ENCODE measurements around the gene SHISA9. TPM values are rescaled to one million over a fixed set of nuclear protein-coding genes. Genes with fewer than 3 reads are reported as not detected.
A peak's percentile ranks its signal among the peaks of the same experiment; 100 is the strongest.

Gene SHISA9
- total and polyA plus RNA-seq, 4 donors: under 0.01 to 0.08 (median 0.07) TPM; not detected in 1

GRCh38 chr16:13245713-13246377 is 344.4 kb downstream of the SHISA9 start (continued):
- TF ChIP-seq REST (IDR thresholded peaks at IDR 0.05) (peak; percentile 14), FOXA1 (IDR thresholded peaks at IDR 0.05) (peak; percentile 99), YY1 (IDR thresholded peaks at IDR 0.05) (peak; percentile 75), EGR1 (IDR thresholded peaks at IDR 0.05; ENCODE audit: low read depth in 2 of 2) (no peak), FOXA2 (IDR thresholded peaks at IDR 0.05) (peak; percentile 100), GABPA (IDR thresholded peaks at IDR 0.05 in 1 of 2, conservative IDR thresholded peaks at IDR 0.05 in 1 of 2) (peak in 1 of 2 donors; percentile 18)

GRCh38 chr16:13254998-13255614 is 353.7 kb downstream of the SHISA9 start:
- no peaks in the 10 kb centered on the region for H3K9me3 ChIP-seq (ENCODE audit: control insufficient read depth in 4 of 4, low read length in 3 of 4)
- TF ChIP-seq RXRA (IDR thresholded peaks at IDR 0.05): no peak
- TF ChIP-seq, protein P1, sequence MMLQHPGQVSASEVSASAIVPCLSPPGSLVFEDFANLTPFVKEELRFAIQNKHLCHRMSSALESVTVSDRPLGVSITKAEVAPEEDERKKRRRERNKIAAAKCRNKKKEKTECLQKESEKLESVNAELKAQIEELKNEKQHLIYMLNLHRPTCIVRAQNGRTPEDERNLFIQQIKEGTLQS (IDR thresholded peaks at IDR 0.05): no peak
- TF ChIP-seq ZBTB33 (IDR thresholded peaks at IDR 0.05): no peak
- no peak for TF ChIP-seq YY1 (IDR thresholded peaks at IDR 0.05)
- no peak for TF ChIP-seq RAD21 (IDR thresholded peaks at IDR 0.05)
- no peak for TF ChIP-seq HNF4G (IDR thresholded peaks at IDR 0.05)
- TF ChIP-seq FOXA2 (IDR thresholded peaks at IDR 0.05): no peak
- TF ChIP-seq NR2F2 (IDR thresholded peaks at IDR 0.05): no peak
- no peak for TF ChIP-seq REST (IDR thresholded peaks at IDR 0.05)
- TF ChIP-seq, protein P2, sequence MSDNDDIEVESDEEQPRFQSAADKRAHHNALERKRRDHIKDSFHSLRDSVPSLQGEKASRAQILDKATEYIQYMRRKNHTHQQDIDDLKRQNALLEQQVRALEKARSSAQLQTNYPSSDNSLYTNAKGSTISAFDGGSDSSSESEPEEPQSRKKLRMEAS (IDR thresholded peaks at IDR 0.05): no peak

More at GRCh38 chr16:13254998-13255614, 353.7 kb downstream of the SHISA9 start:
- Histone ChIP-seq H3K9ac (ENCODE audit: low read depth in 1 of 2, low read length in 2 of 2) (no peak overlapping the region), H3K4me1 (ENCODE audit: control insufficient read depth in 4 of 4, insufficient read depth in 4 of 4, low read length in 3 of 4) (peaks cover 0 to 9% (median 0%) of the 10 kb centered on the region in 4 donors), H3K36me3 (ENCODE audit: control insufficient read depth in 4 of 4, insufficient read depth in 3 of 4, low read depth in 1 of 4, low read length in 3 of 4) (peaks cover 0 to 4% (median 1%) of the 10 kb centered on the region in 4 donors), H3K27ac (ENCODE audit: low read depth in 1 of 2, low read length in 2 of 2) (no peak overlapping the region), H3K27me3 (ENCODE audit: control insufficient read depth in 4 of 4, insufficient read depth in 4 of 4, low read length in 3 of 4) (no peaks in the 10 kb centered on the region), H3K4me3 (ENCODE audit: low read depth in 1 of 3, low read length in 3 of 3) (no peak overlapping the region)
- no peak for DNase-seq (ENCODE audit: low spot score)
- 90% methylated on average over 1 of the region's 1 CpG for WGBS
